ENCODE data around the gene SSC4D. TPM values are rescaled to one million over a fixed set of nuclear protein-coding genes. Genes with fewer than 3 reads are reported as not detected.

The SSC4D gene
- total RNA-seq, 1 experiment from 2014 or later = 18.1 TPM

GRCh38 chr7:76351372-76351771 is 58.1 kb downstream of the SSC4D start (continued):
- no peak for TF ChIP-seq ZNF532 (CRISPR knock-in tag; IDR thresholded peaks at IDR 0.05; ENCODE audit: borderline replicate concordance)
- TF ChIP-seq HMGA2 (CRISPR knock-in tag; IDR thresholded peaks at IDR 0.05) = no peak
- no peak for TF ChIP-seq CDX4 (CRISPR knock-in tag; IDR thresholded peaks at IDR 0.05; ENCODE audit: borderline replicate concordance)
- TF ChIP-seq IRF1 (CRISPR knock-in tag; IDR thresholded peaks at IDR 0.05) = no peak
- TF ChIP-seq ZNF263 (CRISPR knock-in tag; IDR thresholded peaks at IDR 0.05; ENCODE audit: low read depth) = no peak
- no peak for TF ChIP-seq RELA (CRISPR knock-in tag; IDR thresholded peaks at IDR 0.05; ENCODE audit: borderline replicate concordance)
- TF ChIP-seq CREM (CRISPR knock-in tag; IDR thresholded peaks at IDR 0.05) = no peak
- TF ChIP-seq ZNF232 (CRISPR knock-in tag; IDR thresholded peaks at IDR 0.05) = no peak
- no peak for TF ChIP-seq E2F5 (CRISPR knock-in tag; IDR thresholded peaks at IDR 0.05)

- DNase-seq (ENCODE audit: low spot score) = no peak
- no peak for ATAC-seq
- Mint-ChIP-seq H3K27me3 (ENCODE audit: low read depth) (no peaks in the 10 kb centered on the region), H3K4me3 (no peak overlapping the region), H3K36me3 (peaks cover 76% of the 10 kb centered on the region), H3K4me1 (peaks cover 46% of the 10 kb centered on the region), H3K9me3 (peaks cover 13% of the 10 kb centered on the region), H3K27ac (peak overlapping the region; percentile 67; the same call in 1 of the 2 replicates)
- no peak for TF ChIP-seq ZNF317 (CRISPR knock-in tag; IDR thresholded peaks at IDR 0.05; ENCODE audit: borderline replicate concordance, low read depth)
- no peak for TF ChIP-seq TCF7 (CRISPR knock-in tag; IDR thresholded peaks at IDR 0.05; ENCODE audit: low read depth)
- no peak for TF ChIP-seq E2F5 (CRISPR knock-in tag; IDR thresholded peaks at IDR 0.05)
- TF ChIP-seq RORB (CRISPR knock-in tag; IDR thresholded peaks at IDR 0.05) = no peak
- no peak for TF ChIP-seq AFF4 (CRISPR knock-in tag; IDR thresholded peaks at IDR 0.05; ENCODE audit: borderline replicate concordance)
- TF ChIP-seq ATF3 (CRISPR knock-in tag; conservative IDR thresholded peaks at IDR 0.05) = no peak
- TF ChIP-seq TEAD4 (CRISPR knock-in tag; IDR thresholded peaks at IDR 0.05) = no peak
- ChIA-PET CTCF (no interaction called here), POLR2A (no interaction called here)
Measured at GRCh38 chr7:76349313-76349885, 60.1 kb downstream of the SSC4D start.

Data from WTC11 (cell line).